Left lung (tissue), 10 donors: ENCODE results near the gene PREX1. TPM values are rescaled to one million over a fixed set of nuclear protein-coding genes. Genes with fewer than 3 reads are reported as not detected.

Source experiments
- ATAC-seq: fragments of 200-7000 bp; cut with Tn5 transposase; one replicate; pipeline ENCODE4 v1.9.1; 2020; ENCODE audit warnings: moderate library complexity
- DNase-seq, 4 donors: peaks; one replicate each; pipeline ENCODE4 v3.0.0-alpha.2; 2013 to 2020
- H3K27ac ChIP-seq, 2 donors: fragments of 200-600 bp; sonication (generic) in 1 of 2; one replicate each; pipeline versions ENCODE4 v1.5.0 to v1.8.0; 2020 to 2021
- H3K27me3 ChIP-seq, 2 donors: fragments of 200-600 bp; sonication (generic) in 1 of 2; one replicate each; pipeline versions ENCODE4 v1.5.0 to v1.8.0; 2020 to 2021
- H3K36me3 ChIP-seq, 2 donors: fragments of 200-600 bp; sonication (generic) in 1 of 2; one replicate each; pipeline versions ENCODE4 v1.5.0 to v1.8.0; 2020 to 2021
- H3K4me1 ChIP-seq, 2 donors: fragments of 200-600 bp; one replicate each; pipeline ENCODE4 v1.8.0; 2021
- H3K4me3 ChIP-seq, 2 donors: fragments of 200-600 bp; sonication (generic) in 1 of 2; one replicate each; pipeline versions ENCODE4 v1.5.0 to v1.8.0; 2020 to 2021; ENCODE audit warnings: mild to moderate bottlenecking in 1 of 2
- H3K9me3 ChIP-seq, 2 donors: fragments of 200-600 bp; sonication (generic) in 1 of 2; one replicate each; pipeline versions ENCODE4 v1.5.0 to v1.8.0; 2020 to 2021
- CTCF ChIP-seq, 2 donors: fragments of 200-600 bp; sonication (generic) in 1 of 2; IDR thresholded peaks; one replicate each; pipeline versions ENCODE4 v1.5.0 to v1.8.0; 2021; ENCODE audit warnings: antibody characterized with exemption in 2 of 2
- intact Hi-C, 2 donors: fragments of 100-400 bp; cut with DNase I; formaldehyde crosslinking; loops; one replicate each; pipeline versions ENCODE4 v1.11.2 to v1.14.2; 2022
- polyA plus RNA-seq, 6 donors: library from polyadenylated mRNA; unstranded; fragments of 120-200 nt; gene quantifications; one replicate each; pipeline ENCODE4 v1.2.1, GENCODE V29; 2013; ENCODE audit not compliant: insufficient read length in 6 of 6
- total RNA-seq, 2 donors: library from RNA; stranded (reverse); fragmentation: NEBNext Ultra II Directional; extraction: Animal tissue kit (Norgen Biotek cat#: 25700); gene quantifications; one replicate each; pipeline ENCODE4 v1.2.1, GENCODE V29; 2021
- donor health status: DM: no; HTN: yes; CAD: no.
- donor health status: DM: no; HTN: no; CAD: no.

Gene PREX1
- total and polyA plus RNA-seq, 8 donors = 20.3 to 111 (median 26.1) TPM

- no peak for ATAC-seq
Measured at GRCh38 chr20:48606172-48606840, 221.5 kb downstream of the PREX1 start.

GRCh38 chr20:48605364-48606171 lies 222.2 kb downstream of the PREX1 start:
- ATAC-seq (no peak), DNase-seq (peak in 1 of 4 donors; percentile 23)
- Histone ChIP-seq H3K4me3 (no peak overlapping the region), H3K27ac (no peak overlapping the region), H3K4me1 (no peaks in the 10 kb centered on the region), H3K36me3 (no peaks in the 10 kb centered on the region), H3K9me3 (no peaks in the 10 kb centered on the region), H3K27me3 (peaks cover 0 to 47% of the 10 kb centered on the region in 2 donors)
- intact Hi-C loops = no loop called here
- TF ChIP-seq CTCF (IDR thresholded peaks at IDR 0.05) = no peak

More at GRCh38 chr20:48606172-48606840, 221.5 kb downstream of the PREX1 start:
- peak in 1 of 4 donors; percentile 39 for DNase-seq
- H3K4me1 ChIP-seq = no peaks in the 10 kb centered on the region
- peaks cover 0 to 40% of the 10 kb centered on the region in 2 donors for H3K27me3 ChIP-seq
- H3K9me3 ChIP-seq = no peaks in the 10 kb centered on the region
- no peak for TF ChIP-seq CTCF (IDR thresholded peaks at IDR 0.05)
- no peak overlapping the region for H3K27ac ChIP-seq
- no peaks in the 10 kb centered on the region for H3K36me3 ChIP-seq
- H3K4me3 ChIP-seq = no peak overlapping the region
- intact Hi-C loops = no loop called here

- intact Hi-C loops = no loop called here
- Histone ChIP-seq H3K4me1 (no peaks in the 10 kb centered on the region), H3K36me3 (no peaks in the 10 kb centered on the region), H3K27me3 (peaks cover 0 to 48% of the 10 kb centered on the region in 2 donors), H3K4me3 (no peak overlapping the region), H3K9me3 (no peaks in the 10 kb centered on the region), H3K27ac (no peak overlapping the region)
- ATAC-seq (no peak), DNase-seq (no peak)
- no peak for TF ChIP-seq CTCF (IDR thresholded peaks at IDR 0.05)
Measured at GRCh38 chr20:48604936-48605335, 222.9 kb downstream of the PREX1 start.

GRCh38 chr20:48604426-48604825 lies 223.4 kb downstream of the PREX1 start:
- no peak for DNase-seq
- Histone ChIP-seq H3K27me3 (peaks cover 0 to 53% of the 10 kb centered on the region in 2 donors), H3K27ac (no peak overlapping the region), H3K4me1 (no peaks in the 10 kb centered on the region), H3K9me3 (no peaks in the 10 kb centered on the region), H3K4me3 (no peak overlapping the region), H3K36me3 (no peaks in the 10 kb centered on the region)
- ATAC-seq = no peak
- intact Hi-C loops = no loop called here
- no peak for TF ChIP-seq CTCF (IDR thresholded peaks at IDR 0.05)

- no peak for TF ChIP-seq CTCF (IDR thresholded peaks at IDR 0.05)
- ATAC-seq = no peak
Measured at GRCh38 chr20:48603819-48604405, 223.9 kb downstream of the PREX1 start.

More at GRCh38 chr20:48603819-48604405, 223.9 kb downstream of the PREX1 start:
- H3K27ac ChIP-seq = no peak overlapping the region
- no peak overlapping the region for H3K4me3 ChIP-seq
- H3K36me3 ChIP-seq = no peaks in the 10 kb centered on the region
- DNase-seq = no peak
- H3K27me3 ChIP-seq = peaks cover 0 to 58% of the 10 kb centered on the region in 2 donors
- H3K9me3 ChIP-seq = no peaks in the 10 kb centered on the region
- intact Hi-C loops = no loop called here
- H3K4me1 ChIP-seq = no peaks in the 10 kb centered on the region
